Muscle of leg (tissue), 11 donors: ENCODE results near the gene C10orf71. TPM values are rescaled to one million over a fixed set of nuclear protein-coding genes. Genes with fewer than 3 reads are reported as not detected.

ENCODE experiments used
- DNase-seq: peaks from one replicate; pipeline ENCODE4 v3.0.0; 2013
- H3K27ac ChIP-seq: one replicate; pipeline ENCODE4 v1.5.1; 2013; ENCODE audit warnings: mild to moderate bottlenecking, low read length, control low read depth
- H3K27me3 ChIP-seq: one replicate; pipeline ENCODE4 v1.6.1; 2013; ENCODE audit warnings: low read length; ENCODE audit not compliant: control insufficient read depth, insufficient read depth
- H3K36me3 ChIP-seq: one replicate; pipeline ENCODE4 v1.6.1; 2013; ENCODE audit warnings: low read length; ENCODE audit not compliant: control insufficient read depth, insufficient read depth
- H3K4me1 ChIP-seq: one replicate; pipeline ENCODE4 v1.6.1; 2013; ENCODE audit warnings: low read length; ENCODE audit not compliant: control insufficient read depth, insufficient read depth
- H3K4me3 ChIP-seq: one replicate; pipeline ENCODE4 v1.5.1; 2013; ENCODE audit warnings: low read length, control low read depth
- H3K9me3 ChIP-seq: replicated peaks from 2 replicates; pipeline ENCODE4 v1.6.1; 2013; ENCODE audit warnings: low read depth, low read length; ENCODE audit not compliant: control insufficient read depth
- WGBS: methylation state at CpG from one replicate; pipeline ENCODE4 v1.1.5; 2013; ENCODE audit warnings: missing lambda C conversion rate; ENCODE audit not compliant: insufficient coverage; 5-methylcytosine and 5-hydroxymethylcytosine counted together
- polyA plus RNA-seq, 8 donors: library from polyadenylated mRNA; unstranded; fragments of 120-200 nt; gene quantifications; one replicate each; pipeline versions ENCODE4 v1.2.1 to v1.2.3, GENCODE V29; 2013; ENCODE audit warnings: inconsistent platforms in 1 of 8, low replicate concordance in 1 of 8; ENCODE audit not compliant: insufficient read length in 8 of 8, insufficient read depth in 1 of 8
- total RNA-seq: library from RNA; stranded (reverse); fragments of 120-200 nt; gene quantifications from one replicate; pipeline ENCODE4 v1.2.4, GENCODE V29; 2013

Gene C10orf71
- total and polyA plus RNA-seq, 9 donors: 10.8 to 26.6 (median 20.9) TPM

- WGBS: 92% methylated on average over 2 of the region's 3 CpGs
- no peaks in the 10 kb centered on the region for H3K36me3 ChIP-seq
- H3K27ac ChIP-seq: no peak overlapping the region
Measured at GRCh38 chr10:49331431-49331830, 32.5 kb downstream of the C10orf71 start.

GRCh38 chr10:49332333-49332732 lies 33.4 kb downstream of the C10orf71 start:
- Histone ChIP-seq H3K27ac (no peak overlapping the region), H3K4me1 (no peaks in the 10 kb centered on the region), H3K36me3 (no peaks in the 10 kb centered on the region), H3K9me3 (no peaks in the 10 kb centered on the region), H3K27me3 (no peaks in the 10 kb centered on the region), H3K4me3 (no peak overlapping the region)
- no peak for DNase-seq
- 83% methylated on average over 1 of the region's 4 CpGs for WGBS

More at GRCh38 chr10:49331431-49331830, 32.5 kb downstream of the C10orf71 start:
- H3K4me3 ChIP-seq: no peak overlapping the region
- H3K4me1 ChIP-seq: no peaks in the 10 kb centered on the region
- DNase-seq: no peak
- no peaks in the 10 kb centered on the region for H3K9me3 ChIP-seq
- no peaks in the 10 kb centered on the region for H3K27me3 ChIP-seq

GRCh38 chr10:49332768-49333167 lies 33.8 kb downstream of the C10orf71 start:
- no peaks in the 10 kb centered on the region for H3K27me3 ChIP-seq
- no peaks in the 10 kb centered on the region for H3K9me3 ChIP-seq
- 82% methylated on average over 6 of the region's 6 CpGs for WGBS
- H3K4me1 ChIP-seq: no peaks in the 10 kb centered on the region
- H3K27ac ChIP-seq: no peak overlapping the region
- no peak for DNase-seq
- no peaks in the 10 kb centered on the region for H3K36me3 ChIP-seq
- H3K4me3 ChIP-seq: no peak overlapping the region

GRCh38 chr10:49333192-49333591 lies 34.2 kb downstream of the C10orf71 start:
- Histone ChIP-seq H3K36me3 (no peaks in the 10 kb centered on the region), H3K27me3 (no peaks in the 10 kb centered on the region), H3K4me1 (no peaks in the 10 kb centered on the region), H3K4me3 (no peak overlapping the region), H3K27ac (no peak overlapping the region), H3K9me3 (no peaks in the 10 kb centered on the region)
- DNase-seq: no peak
- WGBS: 85% methylated on average over 2 of the region's 6 CpGs

- no peak for DNase-seq
- H3K27me3 ChIP-seq: no peaks in the 10 kb centered on the region
- H3K9me3 ChIP-seq: no peaks in the 10 kb centered on the region
- no peaks in the 10 kb centered on the region for H3K36me3 ChIP-seq
- no peak overlapping the region for H3K27ac ChIP-seq
- no peak overlapping the region for H3K4me3 ChIP-seq
- H3K4me1 ChIP-seq: no peaks in the 10 kb centered on the region
Measured at GRCh38 chr10:49334964-49335363, 36.0 kb downstream of the C10orf71 start.

- Histone ChIP-seq H3K9me3 (no peaks in the 10 kb centered on the region), H3K36me3 (no peaks in the 10 kb centered on the region), H3K4me1 (no peaks in the 10 kb centered on the region), H3K27ac (no peak overlapping the region), H3K27me3 (no peaks in the 10 kb centered on the region), H3K4me3 (no peak overlapping the region)
- DNase-seq: no peak
- 79% methylated on average over 1 of the region's 1 CpG for WGBS
Measured at GRCh38 chr10:49335364-49335972, 36.5 kb downstream of the C10orf71 start.

- Histone ChIP-seq H3K4me1 (no peaks in the 10 kb centered on the region), H3K27ac (no peak overlapping the region), H3K9me3 (no peaks in the 10 kb centered on the region), H3K4me3 (no peak overlapping the region), H3K36me3 (no peaks in the 10 kb centered on the region), H3K27me3 (no peaks in the 10 kb centered on the region)
- no peak for DNase-seq
- WGBS: 100% methylated on average over 1 of the region's 1 CpG
Measured at GRCh38 chr10:49338604-49339003, 39.6 kb downstream of the C10orf71 start.

GRCh38 chr10:49344840-49345239 lies 45.9 kb downstream of the C10orf71 start:
- no CpG with 5 or more reads among the region's 2 CpGs for WGBS
- no peak overlapping the region for H3K4me3 ChIP-seq
- H3K36me3 ChIP-seq: no peaks in the 10 kb centered on the region
- H3K27me3 ChIP-seq: no peaks in the 10 kb centered on the region
- H3K4me1 ChIP-seq: no peaks in the 10 kb centered on the region
- no peak overlapping the region for H3K27ac ChIP-seq
- H3K9me3 ChIP-seq: no peaks in the 10 kb centered on the region
- DNase-seq: no peak

- Histone ChIP-seq H3K36me3 (no peaks in the 10 kb centered on the region), H3K4me1 (no peaks in the 10 kb centered on the region), H3K27me3 (no peaks in the 10 kb centered on the region), H3K4me3 (no peak overlapping the region), H3K9me3 (no peaks in the 10 kb centered on the region), H3K27ac (no peak overlapping the region)
- no peak for DNase-seq
- 73% methylated on average over 3 of the region's 4 CpGs for WGBS
Measured at GRCh38 chr10:49347342-49347741, 48.4 kb downstream of the C10orf71 start.

GRCh38 chr10:49347827-49348226 lies 48.9 kb downstream of the C10orf71 start:
- Histone ChIP-seq H3K4me1 (no peaks in the 10 kb centered on the region), H3K4me3 (no peak overlapping the region), H3K27me3 (no peaks in the 10 kb centered on the region), H3K36me3 (no peaks in the 10 kb centered on the region), H3K9me3 (no peaks in the 10 kb centered on the region), H3K27ac (no peak overlapping the region)
- no peak for DNase-seq
- 100% methylated on average over 1 of the region's 3 CpGs for WGBS

GRCh38 chr10:49348593-49348992 lies 49.6 kb downstream of the C10orf71 start:
- Histone ChIP-seq H3K27ac (no peak overlapping the region), H3K4me3 (no peak overlapping the region), H3K4me1 (no peaks in the 10 kb centered on the region), H3K9me3 (no peaks in the 10 kb centered on the region), H3K27me3 (no peaks in the 10 kb centered on the region), H3K36me3 (no peaks in the 10 kb centered on the region)
- DNase-seq: no peak
- WGBS: 86% methylated on average over 1 of the region's 2 CpGs
